Kidney capillary endothelial cell (primary cell): ENCODE data around the gene NXPE4.
"Not testable (repeated sequence)": the region's sequence is repeated elsewhere in the genome, so short reads cannot be mapped to it uniquely, and the experiment has no call there.

Experiments used
- DNase-seq: peaks from one replicate; pipeline ENCODE4 v3.0.0-alpha.2; 2018; ENCODE audit warnings: low spot score

Gene NXPE4

GRCh38 chr11:114610550-114610949 lies 15.0 kb upstream of the NXPE4 start:
- DNase-seq: no peak

GRCh38 chr11:114609429-114609828 lies 13.8 kb upstream of the NXPE4 start:
- DNase-seq: no peak

- not testable (repeated sequence) for DNase-seq
These were observed 13.0 kb upstream of the NXPE4 start for GRCh38 chr11:114608605-114609004.

- DNase-seq: no peak
These were observed 12.3 kb upstream of the NXPE4 start for GRCh38 chr11:114607753-114608459.

GRCh38 chr11:114606802-114607075 lies 11.2 kb upstream of the NXPE4 start:
- DNase-seq: not testable (repeated sequence)

- DNase-seq: no peak
These were observed 10.6 kb upstream of the NXPE4 start for GRCh38 chr11:114606003-114606801.

- no peak for DNase-seq
These were observed 9.8 kb upstream of the NXPE4 start for GRCh38 chr11:114605370-114605769.

- no peak for DNase-seq
These were observed 9.3 kb upstream of the NXPE4 start for GRCh38 chr11:114604886-114605285.

- DNase-seq: no peak
These were observed 8.7 kb upstream of the NXPE4 start for GRCh38 chr11:114604179-114604813.

- DNase-seq: not testable (repeated sequence)
These were observed 7.6 kb upstream of the NXPE4 start for GRCh38 chr11:114603151-114603550.

- DNase-seq: no peak
These were observed 2.9 kb upstream of the NXPE4 start for GRCh38 chr11:114598461-114598860.

- DNase-seq: no peak
These were observed 761 bp upstream of the NXPE4 start for GRCh38 chr11:114596175-114596919.

- DNase-seq: no peak
These were observed 883 bp downstream of the NXPE4 start for GRCh38 chr11:114594703-114595102.

GRCh38 chr11:114587398-114587953 lies 8.1 kb downstream of the NXPE4 start:
- no peak for DNase-seq

- DNase-seq: no peak
These were observed 8.8 kb downstream of the NXPE4 start for GRCh38 chr11:114586797-114587196.

- no peak for DNase-seq
These were observed 23.9 kb downstream of the NXPE4 start for GRCh38 chr11:114571712-114572111.

GRCh38 chr11:114569801-114570200 lies 25.8 kb downstream of the NXPE4 start:
- no peak for DNase-seq

- DNase-seq: no peak
These were observed 29.3 kb downstream of the NXPE4 start for GRCh38 chr11:114566276-114566675.

GRCh38 chr11:114564831-114565230 lies 30.8 kb downstream of the NXPE4 start:
- no peak for DNase-seq

- DNase-seq: no peak
These were observed 32.5 kb downstream of the NXPE4 start for GRCh38 chr11:114563077-114563476.

GRCh38 chr11:114562166-114562916 lies 33.2 kb downstream of the NXPE4 start:
- DNase-seq: no peak
